K562 (cell line): ENCODE measurements around the gene TMEM87B. TPM values are rescaled to one million over a fixed set of nuclear protein-coding genes. Genes with fewer than 3 reads are reported as not detected.

Experiments used
- ATAC-seq: fragments of 200-7000 bp; cut with Tn5 transposase; 3 replicates; pipeline ENCODE4 v1.9.1; 2020; ENCODE audit warnings: moderate library complexity
- BruUV-seq: library from RNA; stranded (reverse); fragments of 400-500 nt; replicated peaks from 2 replicates; lab custom pipeline; 2021; lab: Mats Ljungman, UMichigan
- CTCF ChIA-PET: fragments of 300-600 bp; formaldehyde crosslinking; extraction: SDS; loops from one replicate; lab custom pipeline; 2021; ENCODE audit warnings: low intra/inter-chr PET ratio; lab: Yijun Ruan, JAX
- POLR2A ChIA-PET: fragments of 300-600, 350-650 bp; sonication (Branson Sonifier 250); formaldehyde crosslinking; extraction: SDS; loops from one replicate; lab custom pipeline; 2021; ENCODE audit warnings: antibody characterized with exemption, inconsistent platforms; lab: Yijun Ruan, JAX
- DNase-seq, 4 experiments: peaks; one replicate each; pipeline versions ENCODE4 v3.0.0 to v3.0.0-alpha.2; 2011 to 2018; ENCODE audit warnings: low spot score in 3 of 4, mixed read lengths in 3 of 4; ENCODE audit errors: extremely low read depth in 1 of 4
- FAIRE-seq: peaks from 2 replicates; lab custom pipeline; 2011; peaks lifted over from hg19 to GRCh38; lab: Jason Lieb, UNC
- H2AFZ ChIP-seq: 2 replicates; pipeline ENCODE4 v1.6.0; 2011; ENCODE audit warnings: low read depth, low read length, control low read depth, inconsistent platforms
- H3K27ac ChIP-seq: fragments of 200-600 bp; 3 replicates; pipeline ENCODE4 v1.8.0; 2011; ENCODE audit warnings: low read depth, mild to moderate bottlenecking, control low read depth, inconsistent platforms, low read length, moderate library complexity, mixed read lengths; ENCODE audit errors: extremely low read depth
- H3K27me3 ChIP-seq, 2 experiments: fragments of 300-600 bp in 1 of 2; 2 replicates in 1 of 2; 3 replicates in 1 of 2; pipeline versions ENCODE4 v1.6.0 to v1.8.0; 2011; ENCODE audit warnings: inconsistent platforms in 2 of 2, low read length in 2 of 2, mild to moderate bottlenecking in 1 of 2, mixed read lengths in 1 of 2, moderate library complexity in 1 of 2; ENCODE audit not compliant: control insufficient read depth in 2 of 2, insufficient read depth in 2 of 2
- H3K36me3 ChIP-seq: fragments of 300-600 bp; 3 replicates; pipeline ENCODE4 v1.8.0; 2011; ENCODE audit warnings: mild to moderate bottlenecking, low read length, inconsistent platforms; ENCODE audit not compliant: control insufficient read depth, insufficient read depth
- H3K4me1 ChIP-seq, 2 experiments: fragments of 200-600 bp in 1 of 2; replicated peaks in 1 of 2; 2 replicates in 1 of 2; 3 replicates in 1 of 2; pipeline versions ENCODE4 v1.5.1 to v1.8.0; 2011; ENCODE audit warnings: inconsistent platforms in 2 of 2, low read length in 2 of 2, mild to moderate bottlenecking in 1 of 2, mixed read lengths in 1 of 2, moderate library complexity in 1 of 2; ENCODE audit not compliant: control insufficient read depth in 2 of 2, insufficient read depth in 2 of 2
- H3K4me2 ChIP-seq: 2 replicates; pipeline ENCODE4 v1.6.1; 2011; ENCODE audit warnings: low read length, control low read depth, inconsistent platforms, mixed read lengths; ENCODE audit not compliant: insufficient read depth
- H3K4me3 ChIP-seq: fragments of 200-600 bp; sonication (generic), shearing (Covaris generic); 2 replicates; pipeline ENCODE4 v1.5.1; 2016; ENCODE audit warnings: control low read depth, inconsistent platforms
- H3K79me2 ChIP-seq: fragments of 200-600 bp; 3 replicates; pipeline ENCODE4 v1.8.0; 2011; ENCODE audit warnings: low read length, inconsistent platforms; ENCODE audit not compliant: control insufficient read depth, insufficient read depth
- H3K9ac ChIP-seq, 2 experiments: 2 replicates each; pipeline versions ENCODE4 v1.6.0 to v1.6.1; 2011; ENCODE audit warnings: low read depth in 2 of 2, low read length in 2 of 2, control low read depth in 1 of 2, inconsistent platforms in 1 of 2, mild to moderate bottlenecking in 1 of 2, mixed read lengths in 1 of 2; ENCODE audit not compliant: insufficient read depth in 1 of 2
- H3K9me1 ChIP-seq: one replicate; pipeline ENCODE4 v1.6.0; 2011; ENCODE audit warnings: inconsistent platforms, mild to moderate bottlenecking, low read length, moderate library complexity; ENCODE audit not compliant: control insufficient read depth, insufficient read depth
- H3K9me3 ChIP-seq: replicated peaks from 2 replicates; pipeline ENCODE4 v1.5.1; 2011; ENCODE audit warnings: low read depth, low read length, inconsistent platforms; ENCODE audit not compliant: control insufficient read depth, insufficient read depth
- H4K20me1 ChIP-seq: replicated peaks from 2 replicates; pipeline ENCODE4 v1.6.1; 2011; ENCODE audit warnings: low read length, inconsistent platforms, mixed read lengths; ENCODE audit not compliant: control insufficient read depth, insufficient read depth
- MEF2D ChIP-seq: conservative IDR thresholded peaks from 2 replicates; pipeline ENCODE4 v1.6.1; 2016; ENCODE audit warnings: low read depth, missing genetic modification characterization, missing compliant biosample characterization
- POLR2G ChIP-seq: fragments of 200-400 bp; formaldehyde crosslinking; IDR thresholded peaks from 2 replicates; pipeline ENCODE4 v1.6.1; 2017; ENCODE audit warnings: low read depth, mild to moderate bottlenecking, antibody characterized with exemption, low read length, moderate library complexity
- RBM22 ChIP-seq: fragments of 200-400 bp; formaldehyde crosslinking; IDR thresholded peaks from 2 replicates; pipeline ENCODE4 v1.6.1; 2018; ENCODE audit warnings: low read length, low read depth; ENCODE audit not compliant: poor library complexity, severe bottlenecking
- ZNF121 ChIP-seq: sonication (generic); formaldehyde crosslinking; conservative IDR thresholded peaks from 2 replicates; pipeline ENCODE4 v1.8.0; 2022; ENCODE audit warnings: missing genetic modification reagents
- ZNF384 ChIP-seq: IDR thresholded peaks from 2 replicates; pipeline ENCODE4 v1.6.1; 2012; ENCODE audit warnings: low read depth, low read length, improper control_type of control experiment
- ZNF436 ChIP-seq: fragments of 250-450, 450-650 bp; sonication (Bioruptor Pico); formaldehyde crosslinking; IDR thresholded peaks from 2 replicates; pipeline ENCODE4 v1.7.0; 2020; ENCODE audit warnings: mild to moderate bottlenecking
- ZNF707 ChIP-seq: fragments of 250-450 bp; sonication (Bioruptor Pico); conservative IDR thresholded peaks from 2 replicates; pipeline ENCODE4 v1.8.0; 2022; ENCODE audit warnings: inconsistent platforms, mild to moderate bottlenecking, moderate library complexity
- WGBS: fragments of 100-300 bp; shearing (Covaris generic); methylation state at CpG from one replicate; pipeline ENCODE4 v1.1.6; 2016; ENCODE audit warnings: low coverage, mixed read lengths; ENCODE audit not compliant: insufficient coverage; ENCODE audit errors: missing lambda C conversion rate; 5-methylcytosine and 5-hydroxymethylcytosine counted together
- in situ Hi-C: fragments of 300-500 bp; cut with MboI; formaldehyde crosslinking; loops from 4 replicates; pipeline ENCODE4 v1.15.0; 2018; ENCODE audit warnings: inconsistent platforms, mixed read lengths
- intact Hi-C: fragments of 100-400 bp; cut with micrococcal nuclease; formaldehyde crosslinking; loops from 2 replicates; pipeline ENCODE4 v1.14.2; 2022
- polyA plus RNA-seq, 8 experiments: library from polyadenylated mRNA; depleted of rRNA in 4 of 8; stranded (reverse) in 5 of 8; unstranded in 3 of 8; fragments of >200 nt; fragmentation: Nextera tagmentation in 2 of 8; fragmentation: Illumina TruSeq in 1 of 8; extraction: Ambion mirVana in 2 of 8; extraction: Trizol in 1 of 8; gene quantifications; 2 replicates each; pipeline versions ENCODE4 v1.2.1 to v1.2.3, GENCODE V29; 2011 to 2014; ENCODE audit warnings: inconsistent platforms in 1 of 8, missing spikeins in 1 of 8
- total RNA-seq, 7 experiments: library from RNA; depleted of rRNA in 6 of 7; stranded (reverse); fragments of >200 nt in 6 of 7; fragmentation: Illumina TruSeq in 2 of 7; extraction: Trizol in 2 of 7; gene quantifications; 2 replicates each; pipeline versions ENCODE4 v1.2.1 to v1.2.3, GENCODE V29; 2011 to 2021; ENCODE audit warnings: low replicate concordance in 1 of 7
- TF ChIP-seq, protein P1 (sequence below): sonication (generic); formaldehyde crosslinking; IDR thresholded peaks from 2 replicates; pipeline ENCODE4 v1.8.0; 2022; ENCODE audit warnings: mild to moderate bottlenecking, low read depth, missing genetic modification reagents

TMEM87B gene
- total and polyA plus RNA-seq, 9 of the 15 experiments (the other 6 are each of a cell fraction or from before 2014, with no cell fraction given): 3.7 to 17.1 (median 11.0) TPM

DNA sequence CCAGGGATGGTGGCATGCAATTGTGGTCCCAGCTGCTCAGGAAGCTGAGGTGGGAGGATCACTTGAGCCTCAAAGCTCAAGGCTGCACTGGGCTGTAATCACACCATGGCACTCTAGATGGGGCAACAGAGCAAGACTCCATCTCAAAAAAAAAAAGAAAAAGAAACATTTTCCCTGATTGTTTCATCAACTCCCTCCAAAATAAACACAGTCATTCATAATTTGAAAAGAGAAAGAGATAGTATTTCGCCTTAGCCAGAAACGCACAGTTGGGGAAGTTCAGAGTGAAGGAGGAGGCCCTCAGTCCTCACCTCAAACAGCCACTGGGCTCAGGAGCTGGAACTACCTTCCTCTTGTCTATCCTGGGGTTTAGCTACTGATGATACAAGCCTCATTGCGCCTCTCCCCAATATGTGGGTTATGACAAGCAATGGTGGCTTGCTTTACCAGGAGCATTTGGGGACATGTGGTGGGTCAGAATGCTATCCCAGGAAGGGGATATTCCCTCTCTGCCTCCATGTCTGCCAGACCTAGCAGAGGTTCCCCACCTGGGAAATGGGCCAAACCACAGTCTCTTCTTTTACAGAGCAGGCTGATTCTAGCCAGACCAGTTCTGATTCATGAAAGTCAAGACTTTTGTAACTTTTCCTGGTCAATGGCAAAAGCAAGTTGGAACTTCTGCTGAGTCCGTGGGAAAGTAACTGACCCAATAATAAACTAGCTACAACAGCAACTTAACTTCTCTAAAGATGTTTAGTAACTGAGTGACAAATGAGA, 22.2 kb upstream of the TMEM87B start:
- intact Hi-C loops: no loop called here
- POLR2A ChIA-PET: no interaction called here
- in situ Hi-C loops: loop anchor here (5.0 kb wide), 1 partner anchor 126 kb away; no protein-coding TSS in a partner anchor
- H3K9me1 ChIP-seq: no peaks in the 10 kb centered on the region
- H3K4me1 ChIP-seq: no peaks in the 10 kb centered on the region; a peak in 1 of 5 replicates
- no peak overlapping the region for H3K4me3 ChIP-seq
- H3K9me3 ChIP-seq: 0 out of 2 replicates have a peak, but pooled peaks cover 4% of the 10 kb centered on the region
- CTCF ChIA-PET: interaction anchor here (0.6 kb wide), 1 partner anchor 58 kb away, joined by 3 read pairs; no protein-coding TSS in a partner anchor
- no peaks in the 10 kb centered on the region for H3K36me3 ChIP-seq
- no peak overlapping the region for H3K4me2 ChIP-seq
- DNase-seq (no peak), FAIRE-seq (no peak), ATAC-seq (peak; percentile 77)
- H2AFZ ChIP-seq: peak overlapping the region; percentile 60; the same call in 1 of the 2 replicates
- no peak overlapping the region for H3K9ac ChIP-seq
- 12% methylated on average over 3 of the region's 4 CpGs for WGBS
- no TSS peak for BruUV-seq
- H4K20me1 ChIP-seq: no peaks in the 10 kb centered on the region
- H3K79me2 ChIP-seq: no peaks in the 10 kb centered on the region
- peak; percentile 54 for TF ChIP-seq ZNF384
- no peak for TF ChIP-seq POLR2G
- TF ChIP-seq, protein P1, sequence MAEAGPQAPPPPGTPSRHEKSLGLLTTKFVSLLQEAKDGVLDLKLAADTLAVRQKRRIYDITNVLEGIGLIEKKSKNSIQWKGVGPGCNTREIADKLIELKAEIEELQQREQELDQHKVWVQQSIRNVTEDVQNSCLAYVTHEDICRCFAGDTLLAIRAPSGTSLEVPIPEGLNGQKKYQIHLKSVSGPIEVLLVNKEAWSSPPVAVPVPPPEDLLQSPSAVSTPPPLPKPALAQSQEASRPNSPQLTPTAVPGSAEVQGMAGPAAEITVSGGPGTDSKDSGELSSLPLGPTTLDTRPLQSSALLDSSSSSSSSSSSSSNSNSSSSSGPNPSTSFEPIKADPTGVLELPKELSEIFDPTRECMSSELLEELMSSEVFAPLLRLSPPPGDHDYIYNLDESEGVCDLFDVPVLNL (CRISPR knock-in tag): no peak
- TF ChIP-seq ZNF707 (CRISPR knock-in tag): no peak
- peak; percentile 79 for TF ChIP-seq ZNF121 (CRISPR knock-in tag)
- TF ChIP-seq ZNF436 (CRISPR knock-in tag): no peak
- TF ChIP-seq RBM22: no peak
- no peak for TF ChIP-seq MEF2D (tag)
- TF ChIP-seq, all 486 proteins: peak for 2
- H3K27me3 ChIP-seq: no peaks in the 10 kb centered on the region; a peak in 1 of 5 replicates
- no peak overlapping the region for H3K27ac ChIP-seq
